H1 (cell line): Measurements from ENCODE around the gene EPS8L1. TPM values are rescaled to one million over a fixed set of nuclear protein-coding genes. Genes with fewer than 3 reads are reported as not detected.

Source experiments
- CTCF ChIA-PET: fragments of 300-600 bp; sonication (Branson Sonifier 250); formaldehyde crosslinking; loops from one replicate; lab custom pipeline; 2021; ENCODE audit not compliant: partially characterized antibody; lab: Charles Lee
- POLR2A ChIA-PET: fragments of 300-600 bp; sonication (Branson Sonifier 250); formaldehyde crosslinking; loops from one replicate; lab custom pipeline; 2021; ENCODE audit warnings: inconsistent platforms; ENCODE audit not compliant: partially characterized antibody; lab: Charles Lee
- DNase-seq, 2 experiments: peaks; one replicate each; pipeline versions ENCODE4 v3.0.0 to v3.0.0-alpha.2; 2010 to 2022; ENCODE audit warnings: low spot score in 2 of 2, low read depth in 1 of 2, mixed read lengths in 1 of 2
- FAIRE-seq: peaks from 2 replicates; lab custom pipeline; 2011; peaks lifted over from hg19 to GRCh38; lab: Jason Lieb, UNC
- H2AFZ ChIP-seq: 2 replicates; pipeline ENCODE4 v1.8.1; 2012; ENCODE audit warnings: low read length, inconsistent platforms
- H2AK5ac ChIP-seq: 2 replicates; pipeline ENCODE4 v1.6.1; 2013; ENCODE audit warnings: low read depth, low read length
- H2BK120ac ChIP-seq: replicated peaks from 2 replicates; pipeline ENCODE3; 2013; ENCODE audit warnings: low read depth, low read length, inconsistent platforms
- H2BK12ac ChIP-seq: 2 replicates; pipeline ENCODE4 v1.6.1; 2013; ENCODE audit warnings: low read depth, low read length
- H2BK15ac ChIP-seq: 2 replicates; pipeline ENCODE4 v1.6.1; 2013; ENCODE audit warnings: low read length
- H2BK20ac ChIP-seq: 2 replicates; pipeline ENCODE4 v1.6.1; 2013; ENCODE audit warnings: low read length
- H2BK5ac ChIP-seq: 2 replicates; pipeline ENCODE4 v1.6.1; 2013; ENCODE audit warnings: low read depth, low read length
- H3K14ac ChIP-seq: 2 replicates; pipeline ENCODE4 v1.6.1; 2013; ENCODE audit warnings: inconsistent platforms; ENCODE audit not compliant: insufficient read length
- H3K18ac ChIP-seq: 2 replicates; pipeline ENCODE4 v1.6.1; 2013; ENCODE audit warnings: low read length; ENCODE audit errors: extremely low read depth
- H3K23ac ChIP-seq: 2 replicates; pipeline ENCODE4 v1.6.1; 2013; ENCODE audit warnings: inconsistent platforms; ENCODE audit not compliant: insufficient read length
- H3K23me2 ChIP-seq: 2 replicates; pipeline ENCODE4 v1.6.1; 2013; ENCODE audit warnings: low read depth, low read length
- H3K27ac ChIP-seq: 2 replicates; pipeline ENCODE4 v1.6.1; 2011; ENCODE audit warnings: low read depth, low read length, inconsistent platforms
- H3K27me3 ChIP-seq, 4 experiments: replicated peaks in 1 of 4; 1 replicate in 1 of 4; 2 replicates in 3 of 4; pipeline versions ENCODE4 v1.6.1 to v1.8.1; 2011 to 2013; ENCODE audit warnings: low read length in 3 of 4, mild to moderate bottlenecking in 3 of 4, inconsistent platforms in 2 of 4, mixed read lengths in 2 of 4, moderate library complexity in 1 of 4; ENCODE audit not compliant: control insufficient read depth in 3 of 4, insufficient read depth in 3 of 4; ENCODE audit errors: extremely low read depth in 1 of 4
- H3K36me3 ChIP-seq, 4 experiments: 2 replicates each; pipeline versions ENCODE4 v1.6.1 to v1.8.1; 2011 to 2013; ENCODE audit warnings: mild to moderate bottlenecking in 4 of 4, low read length in 3 of 4, moderate library complexity in 2 of 4, control low read depth in 1 of 4, inconsistent platforms in 1 of 4; ENCODE audit not compliant: insufficient read depth in 4 of 4, control insufficient read depth in 2 of 4
- H3K4ac ChIP-seq: replicated peaks from 2 replicates; pipeline ENCODE3; 2013; ENCODE audit warnings: low read length, low read depth, mixed read lengths, inconsistent platforms; ENCODE audit not compliant: insufficient read length
- H3K4me1 ChIP-seq, 4 experiments: replicated peaks in 1 of 4; 1 replicate in 1 of 4; 2 replicates in 3 of 4; pipeline versions ENCODE4 v1.6.1 to v1.8.1; 2011 to 2013; ENCODE audit warnings: low read length in 3 of 4, inconsistent platforms in 2 of 4, mixed read lengths in 1 of 4; ENCODE audit not compliant: insufficient read depth in 4 of 4, control insufficient read depth in 3 of 4
- H3K4me2 ChIP-seq, 2 experiments: 2 replicates each; pipeline versions ENCODE4 v1.6.1 to v1.8.1; 2011 to 2013; ENCODE audit warnings: low read depth in 2 of 2, low read length in 2 of 2, control low read depth in 1 of 2, inconsistent platforms in 1 of 2, mild to moderate bottlenecking in 1 of 2; ENCODE audit not compliant: insufficient read depth in 1 of 2
- H3K4me3 ChIP-seq, 4 experiments: fragments of 200-600, 300-600 bp in 1 of 4; sonication (generic), shearing (Covaris generic), sonication (Bioruptor Twin) in 1 of 4; 2 replicates each; pipeline versions ENCODE4 v1.5.1 to v1.8.1; 2011 to 2016; ENCODE audit warnings: low read length in 4 of 4, low read depth in 3 of 4, control low read depth in 2 of 4, inconsistent platforms in 2 of 4, mild to moderate bottlenecking in 2 of 4, mixed read lengths in 1 of 4, moderate library complexity in 1 of 4; ENCODE audit not compliant: insufficient read depth in 2 of 4; ENCODE audit errors: extremely low read depth in 1 of 4
- H3K56ac ChIP-seq: replicated peaks from 2 replicates; pipeline ENCODE3; 2013; ENCODE audit warnings: low read depth, mild to moderate bottlenecking, mixed read lengths, low read length, inconsistent platforms; ENCODE audit not compliant: insufficient read length
- H3K79me1 ChIP-seq: 2 replicates; pipeline ENCODE4 v1.6.1; 2013; ENCODE audit warnings: low read depth, low read length, control low read depth
- H3K79me2 ChIP-seq, 2 experiments: 2 replicates each; pipeline versions ENCODE4 v1.6.1 to v1.8.1; 2012 to 2013; ENCODE audit warnings: low read length in 2 of 2, mild to moderate bottlenecking in 2 of 2, inconsistent platforms in 1 of 2; ENCODE audit not compliant: insufficient read depth in 2 of 2, control insufficient read depth in 1 of 2
- H3K9ac ChIP-seq, 4 experiments: replicated peaks in 1 of 4; 1 replicate in 1 of 4; 2 replicates in 3 of 4; pipeline versions ENCODE4 v1.6.1 to v1.8.1; 2011 to 2013; ENCODE audit warnings: low read depth in 3 of 4, low read length in 3 of 4, control low read depth in 2 of 4, mild to moderate bottlenecking in 2 of 4, moderate library complexity in 2 of 4, inconsistent platforms in 1 of 4; ENCODE audit errors: extremely low read depth in 1 of 4
- H3K9me3 ChIP-seq, 2 experiments: 2 replicates each; pipeline versions ENCODE4 v1.6.1 to v1.8.1; 2012 to 2013; ENCODE audit warnings: mild to moderate bottlenecking in 2 of 2, moderate library complexity in 2 of 2, control low read depth in 1 of 2, inconsistent platforms in 1 of 2, low read depth in 1 of 2, low read length in 1 of 2, mixed read lengths in 1 of 2; ENCODE audit not compliant: insufficient read depth in 2 of 2
- H4K20me1 ChIP-seq, 2 experiments: replicated peaks in 1 of 2; 2 replicates each; pipeline versions ENCODE3 to v1.8.1; 2011 to 2013; ENCODE audit warnings: inconsistent platforms in 2 of 2, low read length in 2 of 2, mild to moderate bottlenecking in 1 of 2; ENCODE audit not compliant: insufficient read depth in 2 of 2, control insufficient read depth in 1 of 2
- H4K5ac ChIP-seq: 2 replicates; pipeline ENCODE4 v1.6.1; 2013; ENCODE audit warnings: low read length, low read depth, mixed read lengths, inconsistent platforms; ENCODE audit not compliant: insufficient read length
- H4K8ac ChIP-seq: 2 replicates; pipeline ENCODE4 v1.8.0; 2013; ENCODE audit warnings: mild to moderate bottlenecking, moderate library complexity, low read length, inconsistent platforms; ENCODE audit not compliant: insufficient read depth; ENCODE audit errors: extremely low read depth
- H4K91ac ChIP-seq: replicated peaks from 2 replicates; pipeline ENCODE3; 2013; ENCODE audit warnings: low read length, mixed read lengths, inconsistent platforms; ENCODE audit not compliant: insufficient read length
- CBX8 ChIP-seq: fragments of 300-800, 300-1000 bp; sonication (generic); IDR thresholded peaks from 2 replicates; pipeline ENCODE4 v1.7.1; 2016; ENCODE audit warnings: low read depth, low read length, borderline replicate concordance
- CTCF ChIP-seq, 3 experiments: IDR thresholded peaks; 1 replicate in 2 of 3; 2 replicates in 1 of 3; pipeline versions ENCODE4 v1.5.1 to v1.6.1; 2011; ENCODE audit warnings: low read length in 3 of 3, mild to moderate bottlenecking in 3 of 3, inconsistent platforms in 2 of 3, low read depth in 1 of 3, moderate library complexity in 1 of 3; ENCODE audit not compliant: insufficient read depth in 1 of 3; ENCODE audit errors: control extremely low read depth in 1 of 3
- RAD21 ChIP-seq, 2 experiments: IDR thresholded peaks in 1 of 2; conservative IDR thresholded peaks in 1 of 2; 2 replicates each; pipeline ENCODE4 v1.6.1; 2011; ENCODE audit warnings: low read depth in 2 of 2, low read length in 2 of 2, improper control_type of control experiment in 1 of 2, inconsistent platforms in 1 of 2, mild to moderate bottlenecking in 1 of 2, moderate library complexity in 1 of 2
- WGBS, 2 experiments: shearing (Covaris generic) in 1 of 2; methylation state at CpG; one replicate each; pipeline versions ENCODE4 v1.1.6 to v1.1.7; 2013 to 2015; ENCODE audit warnings: low lambda C conversion rate in 2 of 2, mixed read lengths in 2 of 2, inconsistent platforms in 1 of 2, low coverage in 1 of 2, missing lambda C conversion rate in 1 of 2; ENCODE audit not compliant: insufficient replicate concordance in 2 of 2, insufficient coverage in 1 of 2, insufficient read length in 1 of 2; ENCODE audit errors: extremely low coverage in 1 of 2, missing lambda C conversion rate in 1 of 2; 5-methylcytosine and 5-hydroxymethylcytosine counted together
- polyA plus RNA-seq, 7 experiments: library from polyadenylated mRNA; depleted of rRNA in 3 of 7; stranded (reverse) in 5 of 7; unstranded in 2 of 7; fragments of >200 nt in 5 of 7; fragments of 200-250 nt in 2 of 7; gene quantifications; 1 replicate in 5 of 7; 2 replicates in 1 of 7; 4 replicates in 1 of 7; pipeline versions ENCODE4 v1.2.1 to v1.2.3, GENCODE V29; 2011 to 2013; ENCODE audit warnings: missing spikeins in 2 of 7, mixed read lengths in 2 of 7
- total RNA-seq: library from RNA; stranded (reverse); fragmentation: NEBNext Ultra II Directional; extraction: Animal tissue kit (Norgen Biotek cat#: 25700); gene quantifications from 2 replicates; pipeline ENCODE4 v1.2.1, GENCODE V29; 2021

Gene EPS8L1
- total and polyA plus RNA-seq, 2 of the 8 experiments (the other 6 are each of a cell fraction or from before 2014, with no cell fraction given) = 19.8 to 30.2 TPM

- Histone ChIP-seq H3K27ac (no peak overlapping the region), H3K23ac (no peak overlapping the region), H4K8ac (peak overlapping the region; percentile 87; the same call in 1 of the 2 replicates), H2BK20ac (no peak overlapping the region), H2BK5ac (peak overlapping the region; percentile 80; the same call in 1 of the 2 replicates), H3K9me3 (no peaks in the 10 kb centered on the region), H3K14ac (no peak overlapping the region), H3K18ac (no peak overlapping the region; the same call in none of the 2 replicates), H2AK5ac (no peak overlapping the region), H3K56ac (peak overlapping the region; percentile 64), H3K79me2 (no peaks in the 10 kb centered on the region), H3K9ac (peak overlapping the region in 2 of 4 experiments; percentile 2 to 21; a peak in 3 of 7 replicates), H4K20me1 (peaks cover 13 to 15% of the 10 kb centered on the region in 2 experiments), H3K79me1 (no peaks in the 10 kb centered on the region), H3K23me2 (peaks cover 6% of the 10 kb centered on the region; the same call in 1 of the 2 replicates), H3K4me3 (peak overlapping the region in 1 of 4 experiments; percentile 18; a peak in 1 of 8 replicates), H4K91ac (peak overlapping the region; percentile 55), H3K36me3 (peaks cover 0 to 5% (median 2%) of the 10 kb centered on the region in 4 experiments; a peak in 2 of 8 replicates), H2BK120ac (no peak overlapping the region), H4K5ac (no peak overlapping the region), H2BK12ac (peak overlapping the region; percentile 40; the same call in 1 of the 2 replicates), H3K4me1 (peaks cover 3 to 31% (median 23%) of the 10 kb centered on the region in 4 experiments), H2BK15ac (peak overlapping the region; percentile 6; the same call in 1 of the 2 replicates), H2AFZ (no peak overlapping the region), H3K27me3 (0 out of 7 replicates have a peak, but pooled peaks cover 0 to 3% (median 0%) of the 10 kb centered on the region in 4 experiments), H3K4me2 (peak overlapping the region; percentile 24 to 40; a peak in 2 of 4 replicates), H3K4ac (no peak overlapping the region)
- WGBS, 2 experiments = 76% methylated on average over 31 of the region's 32 CpGs; no CpG with 5 or more reads in 1 of the 2 experiments
- DNase-seq = peak in 1 of 2 experiments; percentile 86
- CTCF ChIA-PET = interaction anchor here (0.7 to 1.6 kb wide), 12 partner anchors 9 to 382 kb away, joined by 3 to 6 read pairs (median 3); no protein-coding TSS in a partner anchor
- TF ChIP-seq CBX8 (no peak), CTCF (IDR thresholded peaks at IDR 0.05; ENCODE audit: control extremely low read depth in 1 of 3, insufficient read depth in 1 of 3, low read depth in 1 of 3, low read length in 3 of 3) (peak; percentile 48 to 63 (median 54)), RAD21 (IDR thresholded peaks at IDR 0.05 in 1 of 2, conservative IDR thresholded peaks at IDR 0.05 in 1 of 2; ENCODE audit: low read depth in 2 of 2, low read length in 2 of 2) (peak; percentile 20 to 46; a peak in 1 of 4 replicates)
- POLR2A ChIA-PET = interaction anchor here (0.8 to 3.1 kb wide), 8 partner anchors 8 to 631 kb away, joined by 3 to 19 read pairs (median 4); partner anchors contain the start of genes LENG9, PPP1R12C and TMEM238
- FAIRE-seq = no peak
Observed at GRCh38 chr19:55094456-55095259, 19.0 kb downstream of the EPS8L1 start.
